ENCODE measurements around the gene HNRNPUL1. TPM values are rescaled to one million over a fixed set of nuclear protein-coding genes. Genes with fewer than 3 reads are reported as not detected.

HNRNPUL1 gene
- total and polyA plus RNA-seq, 9 of the 15 experiments (the other 6 are each of a cell fraction or from before 2014, with no cell fraction given): 7.3 to 211 (median 85.0) TPM

- no peak overlapping the region for H2AFZ ChIP-seq (ENCODE audit: low read depth, low read length)
- no peak for FAIRE-seq
- H4K20me1 ChIP-seq (replicated peaks; ENCODE audit: control insufficient read depth, insufficient read depth, low read length): peaks cover 7% of the 10 kb centered on the region; the same call in 1 of the 2 replicates
- H3K9ac ChIP-seq (ENCODE audit: insufficient read depth in 1 of 2, low read depth in 2 of 2, low read length in 2 of 2): no peak overlapping the region
- whole genome bisulfite sequencing (ENCODE audit: insufficient coverage, low coverage, missing lambda C conversion rate): 93% methylated on average over 10 of the region's 10 CpGs
- in situ Hi-C loops (cut with MboI): no loop called here
- no TSS peak for BruUV-seq (replicated peaks)
- H3K4me2 ChIP-seq (ENCODE audit: insufficient read depth, low read length): no peak overlapping the region
- intact Hi-C loops (cut with micrococcal nuclease): no loop called here
- H3K4me3 ChIP-seq: no peak overlapping the region
- H3K36me3 ChIP-seq (ENCODE audit: control insufficient read depth, insufficient read depth, low read length): peaks cover 99% of the 10 kb centered on the region
- no peaks in the 10 kb centered on the region for H3K9me1 ChIP-seq (ENCODE audit: control insufficient read depth, insufficient read depth, low read length)
- ChIA-PET POLR2A (interaction anchor here (0.5 to 1.4 kb wide), 5 partner anchors 9 to 247 kb away, joined by 3 to 6 read pairs (median 4); no protein-coding TSS in a partner anchor), CTCF (ENCODE audit: low intra/inter-chr PET ratio) (no interaction called here)
- H3K79me2 ChIP-seq (ENCODE audit: control insufficient read depth, insufficient read depth, low read length): peaks cover 6% of the 10 kb centered on the region; the same call in 1 of the 3 replicates
- DNase-seq (ENCODE audit: extremely low read depth in 1 of 4, low spot score in 3 of 4): no peak
- H3K27ac ChIP-seq (ENCODE audit: extremely low read depth, low read depth, low read length): no peak overlapping the region
- H3K27me3 ChIP-seq (ENCODE audit: control insufficient read depth in 2 of 2, insufficient read depth in 2 of 2, low read length in 2 of 2): no peaks in the 10 kb centered on the region
- H3K4me1 ChIP-seq (replicated peaks in 1 of 2; ENCODE audit: control insufficient read depth in 2 of 2, insufficient read depth in 2 of 2, low read length in 2 of 2): no peaks in the 10 kb centered on the region
- no peaks in the 10 kb centered on the region for H3K9me3 ChIP-seq (replicated peaks; ENCODE audit: control insufficient read depth, insufficient read depth, low read depth, low read length)
- ATAC-seq: no peak
- no peak for TF ChIP-seq FOXP1 (CRISPR knock-in tag; IDR thresholded peaks at IDR 0.05)
- TF ChIP-seq ZNF512 (tag; IDR thresholded peaks at IDR 0.05): no peak
- TF ChIP-seq SFPQ (IDR thresholded peaks at IDR 0.05; ENCODE audit: low read depth, low read length): no peak
- no peak for TF ChIP-seq NFE2L1 (tag; IDR thresholded peaks at IDR 0.05; ENCODE audit: borderline replicate concordance, low read depth)
- TF ChIP-seq SMARCE1 (IDR thresholded peaks at IDR 0.05): no peak
- no peak for TF ChIP-seq ZNF165 (CRISPR knock-in tag; IDR thresholded peaks at IDR 0.05; ENCODE audit: borderline replicate concordance)
- TF ChIP-seq NFATC3 (IDR thresholded peaks at IDR 0.05): no peak
- no peak for TF ChIP-seq CCAR2 (IDR thresholded peaks at IDR 0.05; ENCODE audit: low read depth, low read length)
- TF ChIP-seq YY1 (IDR thresholded peaks at IDR 0.05; ENCODE audit: borderline replicate concordance in 1 of 3, control insufficient read depth in 1 of 3, extremely low read depth in 1 of 3, insufficient read depth in 3 of 3, insufficient read length in 1 of 3, insufficient replicate concordance in 2 of 3, low read depth in 1 of 3, low read length in 2 of 3): no peak
- no peak for TF ChIP-seq CEBPB (tag; IDR thresholded peaks at IDR 0.05)
- TF ChIP-seq E4F1 (CRISPR knock-in tag; IDR thresholded peaks at IDR 0.05; ENCODE audit: borderline replicate concordance): no peak
- TF ChIP-seq E2F6 (IDR thresholded peaks at IDR 0.05; ENCODE audit: borderline replicate concordance in 1 of 2, extremely low read depth in 1 of 2, insufficient read depth in 1 of 2, insufficient read length in 1 of 2, low read depth in 1 of 2, low read length in 1 of 2, poor library complexity in 1 of 2, severe bottlenecking in 1 of 2): no peak
- no peak for TF ChIP-seq THAP7 (CRISPR knock-in tag; IDR thresholded peaks at IDR 0.05)
These were observed 30.2 kb downstream of the HNRNPUL1 start for GRCh38 chr19:41294393-41294792.

All from K562 (cell line).